Peyer's patch (tissue), 4 donors: ENCODE data around the gene PAPOLG.

Source experiments
- CTCF ChIP-seq, 6 experiments: fragments of 450-650 bp in 4 of 6; fragments of 200-600 bp in 2 of 6; sonication (generic) in 1 of 6; IDR thresholded peaks; one replicate each; pipeline ENCODE4 v1.5.1; 2017 to 2019; ENCODE audit warnings: antibody characterized with exemption in 6 of 6, mild to moderate bottlenecking in 3 of 6, moderate library complexity in 1 of 6
- POLR2A ChIP-seq, 2 donors: fragments of 450-650 bp; IDR thresholded peaks; one replicate each; pipeline ENCODE4 v1.5.1; 2017; ENCODE audit warnings: antibody characterized with exemption in 2 of 2, mild to moderate bottlenecking in 2 of 2, moderate library complexity in 2 of 2

- TF ChIP-seq CTCF (IDR thresholded peaks at IDR 0.05) (no peak), POLR2A (IDR thresholded peaks at IDR 0.05) (no peak)
Observed at GRCh38 chr2:60820416-60821132, 64.5 kb downstream of the PAPOLG start.
